Smooth muscle cell (in vitro differentiated cells): ENCODE results near the gene MRPS23. TPM values are rescaled to one million over a fixed set of nuclear protein-coding genes. Genes with fewer than 3 reads are reported as not detected.

Experiments used
- DNase-seq: peaks from one replicate; lab custom pipeline; 2025; ENCODE audit not compliant: unreplicated experiment; lab: John Stamatoyannopoulos, UW
- H2AFZ ChIP-seq: fragments of 200-600 bp; sonication (generic); 2 replicates; pipeline ENCODE4 v1.6.0; 2016; ENCODE audit warnings: antibody characterized with exemption, low read depth, mild to moderate bottlenecking
- H3F3A ChIP-seq: fragments of 200-600 bp; sonication (generic); 2 replicates; pipeline ENCODE4 v1.6.0; 2017; ENCODE audit warnings: antibody characterized with exemption, low read depth
- H3K27ac ChIP-seq: fragments of 200-600 bp; sonication (generic); 2 replicates; pipeline ENCODE4 v1.5.1; 2016; ENCODE audit warnings: low read depth, mild to moderate bottlenecking
- H3K27me3 ChIP-seq: fragments of 200-600 bp; sonication (generic); 2 replicates; pipeline ENCODE4 v1.6.1; 2016; ENCODE audit warnings: low read depth, mild to moderate bottlenecking
- H3K36me3 ChIP-seq: fragments of 200-600 bp; sonication (generic); 2 replicates; pipeline ENCODE4 v1.5.1; 2016; ENCODE audit warnings: low read depth
- H3K4me1 ChIP-seq: fragments of 200-600 bp; sonication (generic); 2 replicates; pipeline ENCODE4 v1.5.1; 2016; ENCODE audit warnings: low read depth
- H3K4me2 ChIP-seq: fragments of 200-600 bp; sonication (generic); 2 replicates; pipeline ENCODE4 v1.6.0; 2016; ENCODE audit warnings: mild to moderate bottlenecking
- H3K4me3 ChIP-seq: fragments of 200-600 bp; sonication (generic); 2 replicates; pipeline ENCODE4 v1.5.1; 2016; ENCODE audit warnings: mild to moderate bottlenecking
- H3K79me2 ChIP-seq: fragments of 200-600 bp; sonication (generic); 2 replicates; pipeline ENCODE4 v1.6.0; 2016; ENCODE audit warnings: low read depth, mild to moderate bottlenecking
- H3K9ac ChIP-seq: fragments of 200-600 bp; sonication (generic); 2 replicates; pipeline ENCODE4 v1.6.0; 2016; ENCODE audit warnings: low read depth
- H3K9me3 ChIP-seq: fragments of 200-600 bp; sonication (generic); replicated peaks from 2 replicates; pipeline ENCODE4 v1.5.1; 2016; ENCODE audit warnings: low read depth
- H4K20me1 ChIP-seq: fragments of 200-600 bp; sonication (generic); 2 replicates; pipeline ENCODE4 v1.6.0; 2016; ENCODE audit warnings: low read depth
- WGBS: methylation state at CpG from one replicate; pipeline ENCODE4 v1.1.7; 2016; ENCODE audit warnings: low lambda C conversion rate; 5-methylcytosine and 5-hydroxymethylcytosine counted together
- polyA plus RNA-seq: library from polyadenylated mRNA; unstranded; fragments of >200 nt; fragmentation: Nextera tagmentation; extraction: Ambion mirVana; gene quantifications from 2 replicates; pipeline ENCODE4 v1.2.1, GENCODE V29; 2016
- total RNA-seq: library from RNA; depleted of rRNA; stranded (reverse); fragments of >200 nt; gene quantifications from 2 replicates; pipeline ENCODE4 v1.2.3, GENCODE V29; 2014
- TF ChIP-seq, protein P1 (sequence below): fragments of 200-600 bp; sonication (generic); IDR thresholded peaks from 2 replicates; pipeline ENCODE4 v1.5.1; 2017; ENCODE audit warnings: borderline replicate concordance, mild to moderate bottlenecking, antibody characterized with exemption; ENCODE audit not compliant: insufficient read depth, poor library complexity, severe bottlenecking

The MRPS23 gene
- total and polyA plus RNA-seq, 2 experiments from 2014 or later, result 32.3 to 48.4 TPM

DNA sequence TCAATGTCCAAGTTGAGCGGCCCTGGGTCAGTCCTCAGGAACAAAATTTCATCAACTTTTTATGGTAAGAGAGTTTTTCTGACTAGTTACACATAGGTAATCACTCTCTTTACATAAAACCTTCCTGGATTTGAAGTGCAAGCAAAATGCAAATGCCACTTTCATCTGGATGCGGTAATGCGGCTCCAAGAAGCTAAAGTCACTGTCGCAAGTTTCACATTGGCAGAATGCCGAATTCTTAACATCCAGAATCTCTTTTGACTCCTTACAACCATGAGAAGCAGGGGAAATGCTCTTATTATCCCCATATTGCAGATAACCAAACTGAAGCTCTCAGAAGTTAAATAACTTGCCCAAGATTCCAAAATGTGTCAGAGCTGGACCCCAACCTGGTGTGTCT lies 30.0 kb downstream of the MRPS23 start:
- Histone ChIP-seq H3K9ac (no peak overlapping the region), H3K27ac (no peak overlapping the region), H3K9me3 (no peaks in the 10 kb centered on the region), H3F3A (no peaks in the 10 kb centered on the region), H4K20me1 (no peaks in the 10 kb centered on the region), H3K4me2 (no peak overlapping the region), H3K36me3 (no peaks in the 10 kb centered on the region), H3K4me3 (no peak overlapping the region), H2AFZ (no peak overlapping the region), H3K27me3 (no peaks in the 10 kb centered on the region), H3K79me2 (no peaks in the 10 kb centered on the region), H3K4me1 (peaks cover 11% of the 10 kb centered on the region)
- 81% methylated on average over 5 of the region's 5 CpGs for WGBS
- no peak for DNase-seq
- TF ChIP-seq, protein P1, sequence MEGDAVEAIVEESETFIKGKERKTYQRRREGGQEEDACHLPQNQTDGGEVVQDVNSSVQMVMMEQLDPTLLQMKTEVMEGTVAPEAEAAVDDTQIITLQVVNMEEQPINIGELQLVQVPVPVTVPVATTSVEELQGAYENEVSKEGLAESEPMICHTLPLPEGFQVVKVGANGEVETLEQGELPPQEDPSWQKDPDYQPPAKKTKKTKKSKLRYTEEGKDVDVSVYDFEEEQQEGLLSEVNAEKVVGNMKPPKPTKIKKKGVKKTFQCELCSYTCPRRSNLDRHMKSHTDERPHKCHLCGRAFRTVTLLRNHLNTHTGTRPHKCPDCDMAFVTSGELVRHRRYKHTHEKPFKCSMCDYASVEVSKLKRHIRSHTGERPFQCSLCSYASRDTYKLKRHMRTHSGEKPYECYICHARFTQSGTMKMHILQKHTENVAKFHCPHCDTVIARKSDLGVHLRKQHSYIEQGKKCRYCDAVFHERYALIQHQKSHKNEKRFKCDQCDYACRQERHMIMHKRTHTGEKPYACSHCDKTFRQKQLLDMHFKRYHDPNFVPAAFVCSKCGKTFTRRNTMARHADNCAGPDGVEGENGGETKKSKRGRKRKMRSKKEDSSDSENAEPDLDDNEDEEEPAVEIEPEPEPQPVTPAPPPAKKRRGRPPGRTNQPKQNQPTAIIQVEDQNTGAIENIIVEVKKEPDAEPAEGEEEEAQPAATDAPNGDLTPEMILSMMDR, result no peak

DNA sequence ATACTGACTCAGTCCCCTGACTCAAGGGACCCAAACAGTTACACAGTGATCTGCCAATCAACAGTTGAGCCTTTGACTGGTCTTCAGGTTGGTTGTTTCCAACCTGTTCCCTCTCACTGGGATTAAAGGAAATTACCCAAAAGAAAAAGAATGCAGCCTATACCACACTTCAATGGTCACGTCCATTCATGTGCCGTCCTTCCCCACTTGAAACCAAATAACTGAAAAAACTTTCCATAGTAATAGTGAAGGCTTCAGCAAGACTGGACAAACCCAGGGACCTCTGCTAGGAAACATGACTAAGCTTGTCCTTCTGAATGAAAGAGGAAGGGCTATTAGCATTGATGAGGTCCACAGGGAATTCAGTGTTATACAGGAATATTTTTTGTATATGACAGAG lies 30.6 kb downstream of the MRPS23 start:
- DNase-seq, result no peak
- 84% methylated on average over 2 of the region's 2 CpGs for WGBS
- Histone ChIP-seq H3K4me3 (no peak overlapping the region), H3K4me2 (no peak overlapping the region), H3K4me1 (peaks cover 11% of the 10 kb centered on the region), H3K27me3 (no peaks in the 10 kb centered on the region), H3K79me2 (no peaks in the 10 kb centered on the region), H4K20me1 (no peaks in the 10 kb centered on the region), H2AFZ (no peak overlapping the region), H3K9me3 (no peaks in the 10 kb centered on the region), H3K36me3 (no peaks in the 10 kb centered on the region), H3F3A (no peaks in the 10 kb centered on the region), H3K27ac (no peak overlapping the region), H3K9ac (no peak overlapping the region)
- TF ChIP-seq, protein P1, result no peak

DNA sequence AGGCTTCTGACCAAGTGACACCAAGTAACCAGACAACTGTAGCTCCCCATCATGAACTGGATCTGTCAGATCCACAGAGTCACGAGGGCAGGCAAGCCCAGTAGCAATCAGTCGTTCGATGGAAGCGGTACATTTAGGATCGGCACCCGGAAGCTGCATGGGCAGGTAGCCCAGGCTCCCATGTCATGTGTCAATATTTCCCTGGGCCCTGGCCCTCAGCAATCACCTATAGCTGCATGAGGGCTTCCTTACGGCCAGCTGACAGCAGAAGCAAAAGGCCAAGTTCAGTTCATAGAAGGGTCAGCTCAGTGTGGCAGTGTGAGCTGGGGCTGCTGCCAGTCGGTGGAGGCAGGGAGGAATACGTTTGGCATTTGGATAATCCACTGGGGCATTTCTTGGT lies 31.8 kb downstream of the MRPS23 start:
- Histone ChIP-seq H3K4me3 (no peak overlapping the region), H3K79me2 (no peaks in the 10 kb centered on the region), H3K27me3 (no peaks in the 10 kb centered on the region), H3K4me2 (no peak overlapping the region), H2AFZ (no peak overlapping the region), H3K36me3 (no peaks in the 10 kb centered on the region), H3K9me3 (no peaks in the 10 kb centered on the region), H3K9ac (no peak overlapping the region), H3F3A (no peaks in the 10 kb centered on the region), H4K20me1 (no peaks in the 10 kb centered on the region), H3K27ac (no peak overlapping the region), H3K4me1 (peaks cover 1% of the 10 kb centered on the region)
- 82% methylated on average over 9 of the region's 9 CpGs for WGBS
- TF ChIP-seq, protein P1, result no peak
- no peak for DNase-seq

DNA sequence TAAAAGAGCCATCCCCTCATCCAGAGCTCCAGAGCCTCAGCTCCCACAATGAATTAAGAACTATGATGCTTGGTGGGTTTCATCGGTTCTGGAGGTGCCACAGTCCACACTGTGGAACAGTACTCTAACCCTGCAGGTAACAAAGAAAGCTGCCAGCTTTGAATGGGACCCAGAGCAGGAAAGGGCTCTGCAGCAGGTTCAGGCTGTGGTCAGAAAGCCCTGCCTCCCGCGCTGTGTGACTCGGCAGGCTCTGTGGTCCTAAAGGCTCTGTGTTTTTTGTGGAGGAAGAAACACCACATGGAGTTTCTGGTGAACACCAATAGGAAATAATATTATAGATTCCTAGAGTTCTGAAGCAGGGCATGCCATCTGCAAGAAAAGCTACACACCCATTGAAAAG lies 32.5 kb downstream of the MRPS23 start:
- Histone ChIP-seq H3K9ac (no peak overlapping the region), H2AFZ (no peak overlapping the region), H4K20me1 (no peaks in the 10 kb centered on the region), H3K4me2 (no peak overlapping the region), H3K9me3 (no peaks in the 10 kb centered on the region), H3F3A (no peaks in the 10 kb centered on the region), H3K27ac (no peak overlapping the region), H3K27me3 (no peaks in the 10 kb centered on the region), H3K79me2 (no peaks in the 10 kb centered on the region), H3K36me3 (no peaks in the 10 kb centered on the region), H3K4me1 (no peaks in the 10 kb centered on the region), H3K4me3 (no peak overlapping the region)
- 94% methylated on average over 4 of the region's 4 CpGs for WGBS
- no peak for DNase-seq
- TF ChIP-seq, protein P1, result no peak
